WTC11 (cell line): Measurements from ENCODE around the gene TET1. TPM values are rescaled to one million over a fixed set of nuclear protein-coding genes. Genes with fewer than 3 reads are reported as not detected.

Experiments
- ATAC-seq: fragments of 200-7000 bp; cut with Tn5 transposase; 2 replicates; pipeline ENCODE4 v1.10.0; 2021; ENCODE audit warnings: mild to moderate bottlenecking, moderate library complexity
- CTCF ChIA-PET: fragments of 300-600 bp; sonication (Branson Sonifier 250); formaldehyde crosslinking; loops from one replicate; lab custom pipeline; 2021; ENCODE audit warnings: antibody characterized with exemption; lab: Charles Lee
- POLR2A ChIA-PET: fragments of 350-600 bp; sonication (Branson Sonifier 250); formaldehyde crosslinking; loops from one replicate; lab custom pipeline; 2021; ENCODE audit warnings: antibody characterized with exemption; lab: Charles Lee
- DNase-seq: peaks from one replicate; pipeline ENCODE4 v3.0.0; 2021; ENCODE audit warnings: low spot score
- H3K27ac Mint-ChIP-seq: 2 replicates; pipeline ENCODE4 v1.8.0; 2021; ENCODE audit warnings: mixed read lengths
- H3K27me3 Mint-ChIP-seq: 2 replicates; pipeline ENCODE4 v1.8.0; 2021; ENCODE audit warnings: low read depth, mild to moderate bottlenecking, moderate library complexity, mixed read lengths
- H3K36me3 Mint-ChIP-seq: 2 replicates; pipeline ENCODE4 v1.8.0; 2021; ENCODE audit warnings: mixed read lengths
- H3K4me1 Mint-ChIP-seq: 2 replicates; pipeline ENCODE4 v1.8.0; 2022; ENCODE audit warnings: mixed read lengths
- H3K4me3 Mint-ChIP-seq: 2 replicates; pipeline ENCODE4 v1.8.0; 2021; ENCODE audit warnings: mild to moderate bottlenecking, moderate library complexity, mixed read lengths
- H3K9me3 Mint-ChIP-seq: 2 replicates; pipeline ENCODE4 v1.8.0; 2021; ENCODE audit warnings: mixed read lengths
- AFF4 ChIP-seq: sonication (generic); formaldehyde crosslinking; IDR thresholded peaks from 2 replicates; pipeline ENCODE4 v1.8.1; 2023; ENCODE audit warnings: mild to moderate bottlenecking, missing genetic modification reagents, borderline replicate concordance
- AR ChIP-seq: fragments of 250-450 bp; sonication (Bioruptor Pico); IDR thresholded peaks from 2 replicates; pipeline ENCODE4 v1.9.0; 2021; ENCODE audit warnings: mild to moderate bottlenecking
- ARID4B ChIP-seq: sonication (generic); formaldehyde crosslinking; IDR thresholded peaks from 2 replicates; pipeline ENCODE4 v1.8.0; 2023; ENCODE audit warnings: missing genetic modification reagents, mild to moderate bottlenecking, borderline replicate concordance
- CREM ChIP-seq: sonication (generic); formaldehyde crosslinking; IDR thresholded peaks from 2 replicates; pipeline ENCODE4 v1.8.1; 2022; ENCODE audit warnings: mild to moderate bottlenecking, missing genetic modification reagents, moderate library complexity
- FOXP4 ChIP-seq: sonication (generic); formaldehyde crosslinking; IDR thresholded peaks from 2 replicates; pipeline ENCODE4 v1.8.0; 2022; ENCODE audit warnings: mild to moderate bottlenecking, missing genetic modification reagents
- MAX ChIP-seq: sonication (generic); formaldehyde crosslinking; IDR thresholded peaks from 2 replicates; pipeline ENCODE4 v1.8.0; 2022; ENCODE audit warnings: mild to moderate bottlenecking, missing genetic modification reagents
- MYBL2 ChIP-seq: sonication (generic); formaldehyde crosslinking; IDR thresholded peaks from 2 replicates; pipeline ENCODE4 v1.8.1; 2023; ENCODE audit warnings: mild to moderate bottlenecking, moderate library complexity, missing genetic modification reagents
- NFYB ChIP-seq: sonication (generic); formaldehyde crosslinking; conservative IDR thresholded peaks from 2 replicates; pipeline ENCODE4 v1.8.0; 2022; ENCODE audit warnings: low read depth, missing genetic modification reagents
- SMAD4 ChIP-seq: sonication (generic); formaldehyde crosslinking; IDR thresholded peaks from 2 replicates; pipeline ENCODE4 v1.8.0; 2022; ENCODE audit warnings: mild to moderate bottlenecking, missing genetic modification reagents
- TP53 ChIP-seq: sonication (generic); formaldehyde crosslinking; IDR thresholded peaks from 2 replicates; pipeline ENCODE4 v1.8.1; 2023; ENCODE audit warnings: mild to moderate bottlenecking, missing genetic modification reagents
- USF1 ChIP-seq: sonication (generic); formaldehyde crosslinking; IDR thresholded peaks from 2 replicates; pipeline ENCODE4 v1.8.0; 2022; ENCODE audit warnings: mild to moderate bottlenecking, missing genetic modification reagents
- ZNF121 ChIP-seq: sonication (generic); formaldehyde crosslinking; IDR thresholded peaks from 2 replicates; pipeline ENCODE4 v1.8.0; 2023; ENCODE audit warnings: missing genetic modification reagents
- ZNF317 ChIP-seq: sonication (generic); formaldehyde crosslinking; IDR thresholded peaks from 2 replicates; pipeline ENCODE4 v1.8.1; 2023; ENCODE audit warnings: low read depth, mild to moderate bottlenecking, moderate library complexity, missing genetic modification reagents, borderline replicate concordance
- total RNA-seq: library from RNA; stranded (reverse); gene quantifications from 3 replicates; pipeline ENCODE4 v1.2.3, GENCODE V29; 2021

TET1 gene
- total RNA-seq, 1 experiment from 2014 or later: 71.4 TPM

DNA sequence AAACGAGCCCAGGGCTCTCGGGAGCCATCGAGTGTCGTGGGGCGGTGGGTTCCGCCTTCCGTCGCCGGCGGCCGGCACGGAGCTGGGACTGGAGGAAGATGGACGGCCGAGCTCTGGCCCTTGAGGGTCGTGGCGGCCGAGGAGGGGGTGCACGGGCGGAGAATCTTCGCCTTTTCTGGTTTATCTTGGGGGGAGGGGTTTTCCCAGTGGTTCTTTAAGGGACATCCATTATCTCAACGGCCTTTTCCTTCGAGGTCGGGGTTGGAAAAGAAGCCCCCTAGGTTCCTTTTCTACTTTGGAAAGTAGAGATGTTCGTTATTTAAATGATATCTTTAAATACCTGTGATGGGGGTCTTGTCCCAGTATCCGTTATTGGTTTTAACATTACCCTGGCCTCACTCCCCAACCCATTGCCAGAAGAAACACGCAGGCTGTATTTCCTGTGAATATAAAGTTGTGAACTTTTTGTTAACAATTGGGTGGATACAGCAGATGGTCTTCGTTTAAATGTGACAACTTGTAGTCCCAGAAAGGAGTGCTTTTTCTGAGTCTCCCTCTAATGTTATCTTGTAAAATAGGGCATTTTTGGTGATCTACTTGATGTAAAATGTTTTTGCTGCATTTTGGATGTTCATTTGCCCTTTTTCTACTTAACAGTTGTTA, 161.7 kb downstream of the TET1 start:
- Mint-ChIP-seq H3K36me3 (peaks cover 32% of the 10 kb centered on the region), H3K4me3 (peak overlapping the region; percentile 92), H3K27ac (peak overlapping the region; percentile 84), H3K27me3 (no peaks in the 10 kb centered on the region; the same call in 1 of the 2 replicates), H3K9me3 (no peaks in the 10 kb centered on the region), H3K4me1 (peaks cover 9% of the 10 kb centered on the region)
- CTCF ChIA-PET: interaction anchor here (0.6 to 1.2 kb wide), 2 partner anchors 118 to 171 kb away, joined by 3 to 4 read pairs; no protein-coding TSS in a partner anchor
- DNase-seq (no peak), ATAC-seq (peak; percentile 14)
- POLR2A ChIA-PET: interaction anchor here (0.5 to 1.5 kb wide), 5 partner anchors 162 to 202 kb away, joined by 3 to 5 read pairs (median 4); partner anchors contain the start of gene TET1
- no peak for TF ChIP-seq ZNF317 (CRISPR knock-in tag)
- TF ChIP-seq MYBL2 (CRISPR knock-in tag): no peak
- no peak for TF ChIP-seq AR (CRISPR knock-in tag)
- TF ChIP-seq CREM: no peak
- TF ChIP-seq NFYB (CRISPR knock-in tag): no peak
- TF ChIP-seq USF1 (CRISPR knock-in tag): peak; percentile 14; the same call in 1 of the 2 replicates
- TF ChIP-seq SMAD4: 0 out of 2 replicates have a peak, but pooled peaks have one; percentile 33
- peak; percentile 28; the same call in 1 of the 2 replicates for TF ChIP-seq MAX
- no peak for TF ChIP-seq AFF4 (CRISPR knock-in tag)
- peak; percentile 37; the same call in 1 of the 2 replicates for TF ChIP-seq FOXP4 (CRISPR knock-in tag)
- no peak for TF ChIP-seq TP53 (CRISPR knock-in tag)
- no peak for TF ChIP-seq ZNF121
- 0 out of 2 replicates have a peak, but pooled peaks have one; percentile 16 for TF ChIP-seq ARID4B (CRISPR knock-in tag)
